T-helper 2 cell treated with Interferon-gamma antibody and Interleukin-4, amounts not matched to agents 5 μg/mL and 100 μg/mL, for 36 hours (primary cell): Measurements from ENCODE around the gene SLC25A31.
A peak's percentile ranks its signal among the peaks of the same experiment; 100 is the strongest.

Experiments used
- DNase-seq: peaks from one replicate; pipeline ENCODE4 v3.0.0; 2021; ENCODE audit warnings: low spot score
- H3K27ac Mint-ChIP-seq: one replicate; pipeline ENCODE4 v1.8.0; 2021; ENCODE audit warnings: mild to moderate bottlenecking, mixed read lengths
- H3K27me3 Mint-ChIP-seq: one replicate; pipeline ENCODE4 v1.8.0; 2021; ENCODE audit warnings: low read depth, mixed read lengths
- H3K36me3 Mint-ChIP-seq: one replicate; pipeline ENCODE4 v1.8.0; 2021; ENCODE audit warnings: low read depth, mixed read lengths
- H3K4me1 Mint-ChIP-seq: one replicate; pipeline ENCODE4 v1.8.0; 2021; ENCODE audit warnings: low read depth, mixed read lengths
- H3K4me3 Mint-ChIP-seq: one replicate; pipeline ENCODE4 v1.8.0; 2022; ENCODE audit warnings: mild to moderate bottlenecking, moderate library complexity, mixed read lengths
- H3K9me3 Mint-ChIP-seq: one replicate; pipeline ENCODE4 v1.8.0; 2021; ENCODE audit warnings: mixed read lengths

SLC25A31 gene

DNA sequence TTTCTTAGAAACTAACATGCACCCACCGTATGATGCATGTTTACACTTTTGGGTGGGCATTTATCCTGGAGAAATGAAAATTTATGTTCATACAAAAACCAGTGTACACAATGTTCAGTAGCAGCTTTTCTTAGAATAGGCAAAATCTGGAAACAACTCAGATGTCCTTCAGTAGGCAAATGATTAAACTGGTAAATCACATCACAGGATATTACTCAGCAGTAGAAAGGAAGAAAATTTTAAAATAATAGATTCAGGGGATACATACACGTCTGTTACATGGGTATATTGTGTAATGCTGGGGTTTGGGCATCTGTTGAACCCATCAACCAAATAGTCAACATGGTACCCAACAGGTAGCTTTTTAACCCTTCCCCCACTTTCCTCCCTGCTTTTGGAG is 26.7 kb downstream of the SLC25A31 start:
- H3K4me3 Mint-ChIP-seq, result no peak overlapping the region
- H3K4me1 Mint-ChIP-seq, result no peaks in the 10 kb centered on the region
- H3K36me3 Mint-ChIP-seq, result no peaks in the 10 kb centered on the region
- H3K27ac Mint-ChIP-seq, result no peak overlapping the region
- DNase-seq, result no peak
- H3K27me3 Mint-ChIP-seq, result no peaks in the 10 kb centered on the region
- no peaks in the 10 kb centered on the region for H3K9me3 Mint-ChIP-seq

GRCh38 chr4:127759228-127759820 is 29.1 kb downstream of the SLC25A31 start:
- H3K9me3 Mint-ChIP-seq, result no peaks in the 10 kb centered on the region
- H3K27ac Mint-ChIP-seq, result no peak overlapping the region
- H3K27me3 Mint-ChIP-seq, result no peaks in the 10 kb centered on the region
- H3K4me1 Mint-ChIP-seq, result no peaks in the 10 kb centered on the region
- no peak for DNase-seq
- H3K36me3 Mint-ChIP-seq, result no peaks in the 10 kb centered on the region
- H3K4me3 Mint-ChIP-seq, result no peak overlapping the region

DNA sequence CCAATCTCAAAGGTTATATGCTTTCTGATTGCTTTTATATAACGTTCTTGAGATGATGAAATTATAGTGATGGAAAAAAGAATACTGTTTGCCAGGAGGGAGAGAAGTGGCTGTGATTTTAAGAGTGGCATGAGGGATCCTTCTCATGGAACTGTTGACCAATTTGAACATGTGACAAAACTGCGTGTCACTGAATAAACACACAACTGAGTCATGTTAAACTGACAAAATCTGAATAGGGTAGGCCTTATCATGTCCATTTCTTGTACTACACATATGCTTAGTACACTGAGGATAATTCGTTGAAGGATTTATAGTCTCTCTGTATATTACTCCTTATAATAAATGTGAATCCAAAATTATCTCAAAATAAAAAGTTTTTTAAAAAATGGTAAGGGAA is 29.7 kb downstream of the SLC25A31 start:
- no peak for DNase-seq
- no peaks in the 10 kb centered on the region for H3K36me3 Mint-ChIP-seq
- no peaks in the 10 kb centered on the region for H3K9me3 Mint-ChIP-seq
- peaks cover under 1% of the 10 kb centered on the region for H3K27me3 Mint-ChIP-seq
- no peak overlapping the region for H3K27ac Mint-ChIP-seq
- no peak overlapping the region for H3K4me3 Mint-ChIP-seq
- no peaks in the 10 kb centered on the region for H3K4me1 Mint-ChIP-seq

DNA sequence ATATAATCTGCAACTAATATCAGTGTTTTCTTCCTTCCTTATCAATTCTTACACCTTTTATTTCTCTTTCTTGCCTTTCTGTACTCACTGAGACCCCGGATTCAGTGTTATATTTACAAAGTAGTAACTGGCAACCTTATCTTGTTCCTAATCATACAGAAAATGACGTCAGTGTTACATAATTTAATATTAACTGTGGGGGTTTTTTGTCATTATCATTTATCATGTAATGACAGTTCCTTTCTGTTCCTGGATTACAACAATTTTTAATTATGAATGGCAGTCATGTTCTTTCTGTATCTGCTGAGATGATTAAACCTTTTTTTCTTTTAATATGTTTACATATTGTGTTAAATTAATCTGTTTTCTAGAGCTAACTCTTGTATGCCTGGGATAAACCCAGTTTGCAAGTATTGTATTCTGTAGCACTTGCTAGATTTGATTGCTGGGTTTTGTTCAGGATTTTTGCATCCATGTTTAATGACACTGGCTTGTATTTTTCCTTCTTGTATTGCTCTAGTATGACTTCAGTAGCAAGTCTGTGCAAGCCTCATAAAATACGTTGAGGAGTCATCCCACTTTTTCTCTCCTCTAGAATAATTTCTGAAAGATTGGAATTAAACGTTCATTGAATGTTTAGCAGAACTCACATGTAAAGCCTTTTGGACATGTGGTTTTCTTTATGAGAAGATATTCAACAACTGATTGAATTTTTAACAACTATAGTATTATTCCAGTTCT is 41.5 kb downstream of the SLC25A31 start:
- Mint-ChIP-seq H3K4me3 (no peak overlapping the region), H3K27me3 (peaks cover 33% of the 10 kb centered on the region), H3K9me3 (no peaks in the 10 kb centered on the region), H3K27ac (no peak overlapping the region), H3K36me3 (no peaks in the 10 kb centered on the region), H3K4me1 (peaks cover 6% of the 10 kb centered on the region)
- DNase-seq, result no peak

- H3K4me1 Mint-ChIP-seq, result peaks cover 6% of the 10 kb centered on the region
- H3K4me3 Mint-ChIP-seq, result no peak overlapping the region
- H3K27me3 Mint-ChIP-seq, result peaks cover 41% of the 10 kb centered on the region
- DNase-seq, result no peak
- H3K9me3 Mint-ChIP-seq, result no peaks in the 10 kb centered on the region
- no peak overlapping the region for H3K27ac Mint-ChIP-seq
- no peaks in the 10 kb centered on the region for H3K36me3 Mint-ChIP-seq
These were observed 42.8 kb downstream of the SLC25A31 start for GRCh38 chr4:127772769-127773671.

DNA sequence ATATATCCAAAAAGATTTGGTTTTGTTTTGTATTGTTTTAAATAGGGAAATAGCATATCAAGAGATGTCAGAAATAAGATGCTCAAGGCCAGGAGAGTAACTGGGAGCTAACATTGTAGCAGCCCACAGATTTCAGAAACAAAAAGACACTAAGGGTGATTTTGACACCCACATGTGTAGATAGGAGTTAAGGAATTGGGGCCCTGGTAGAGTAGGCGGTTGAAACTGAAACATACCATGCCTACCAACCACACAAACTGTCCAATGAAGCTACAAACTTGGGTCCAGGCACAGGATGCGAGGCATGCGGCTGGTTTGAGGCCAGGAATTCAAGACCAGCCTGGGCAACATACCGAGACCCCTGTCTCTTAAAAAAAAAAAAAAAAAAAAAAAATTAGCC is 45.6 kb downstream of the SLC25A31 start:
- H3K4me3 Mint-ChIP-seq, result no peak overlapping the region
- no peaks in the 10 kb centered on the region for H3K36me3 Mint-ChIP-seq
- no peak overlapping the region for H3K27ac Mint-ChIP-seq
- no peak for DNase-seq
- H3K4me1 Mint-ChIP-seq, result peaks cover 6% of the 10 kb centered on the region
- H3K9me3 Mint-ChIP-seq, result no peaks in the 10 kb centered on the region
- H3K27me3 Mint-ChIP-seq, result peaks cover 57% of the 10 kb centered on the region

- no peaks in the 10 kb centered on the region for H3K9me3 Mint-ChIP-seq
- no peak overlapping the region for H3K4me3 Mint-ChIP-seq
- H3K27ac Mint-ChIP-seq, result no peak overlapping the region
- H3K36me3 Mint-ChIP-seq, result peaks cover 1% of the 10 kb centered on the region
- H3K4me1 Mint-ChIP-seq, result peaks cover 11% of the 10 kb centered on the region
- no peak for DNase-seq
- peaks cover 61% of the 10 kb centered on the region for H3K27me3 Mint-ChIP-seq
These were observed 46.4 kb downstream of the SLC25A31 start for GRCh38 chr4:127776620-127777019.

DNA sequence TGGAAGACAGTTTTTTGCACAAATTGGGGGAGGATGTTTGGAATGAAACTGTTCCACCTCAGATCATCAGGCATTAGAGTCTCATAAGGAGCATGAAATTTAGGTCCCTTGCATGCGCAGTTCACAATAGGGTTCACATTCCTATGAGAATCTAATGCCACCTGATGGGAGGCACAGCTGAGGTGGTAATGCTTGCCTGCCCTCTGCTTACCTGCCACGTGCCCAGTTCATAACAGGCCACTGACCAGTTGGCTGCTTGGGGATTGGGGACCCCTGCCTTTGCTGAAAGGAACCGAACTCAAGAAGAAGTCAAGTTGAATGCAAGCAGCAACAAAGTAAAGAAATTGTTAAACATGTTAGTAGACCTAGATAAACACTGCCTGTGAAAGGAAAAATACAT is 47.3 kb downstream of the SLC25A31 start:
- H3K27ac Mint-ChIP-seq, result no peak overlapping the region
- H3K9me3 Mint-ChIP-seq, result no peaks in the 10 kb centered on the region
- H3K27me3 Mint-ChIP-seq, result peaks cover 63% of the 10 kb centered on the region
- H3K4me1 Mint-ChIP-seq, result peaks cover 13% of the 10 kb centered on the region
- peaks cover 1% of the 10 kb centered on the region for H3K36me3 Mint-ChIP-seq
- no peak overlapping the region for H3K4me3 Mint-ChIP-seq
- no peak for DNase-seq

DNA sequence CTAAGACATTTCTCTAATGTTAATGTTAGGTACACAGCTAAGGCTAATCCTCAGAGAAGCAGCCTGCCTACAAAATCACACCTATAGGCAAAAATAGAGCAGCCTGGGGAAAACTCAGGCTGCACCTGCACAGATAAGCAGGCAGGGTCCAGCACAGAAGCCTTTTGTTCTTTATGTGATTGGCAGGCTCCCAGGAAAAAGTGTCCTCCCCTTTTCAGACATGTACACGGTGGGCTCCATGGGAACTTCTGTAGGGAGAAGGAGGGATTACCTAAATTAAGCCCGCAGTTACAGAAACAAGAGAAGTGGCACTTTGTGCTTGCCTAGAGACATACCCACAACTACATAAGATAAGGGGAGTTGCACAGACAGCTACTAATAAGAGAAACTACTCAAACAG is 47.9 kb downstream of the SLC25A31 start:
- Mint-ChIP-seq H3K36me3 (peaks cover 1% of the 10 kb centered on the region), H3K4me1 (peaks cover 19% of the 10 kb centered on the region), H3K4me3 (no peak overlapping the region), H3K9me3 (no peaks in the 10 kb centered on the region), H3K27me3 (peaks cover 67% of the 10 kb centered on the region), H3K27ac (no peak overlapping the region)
- DNase-seq, result no peak

DNA sequence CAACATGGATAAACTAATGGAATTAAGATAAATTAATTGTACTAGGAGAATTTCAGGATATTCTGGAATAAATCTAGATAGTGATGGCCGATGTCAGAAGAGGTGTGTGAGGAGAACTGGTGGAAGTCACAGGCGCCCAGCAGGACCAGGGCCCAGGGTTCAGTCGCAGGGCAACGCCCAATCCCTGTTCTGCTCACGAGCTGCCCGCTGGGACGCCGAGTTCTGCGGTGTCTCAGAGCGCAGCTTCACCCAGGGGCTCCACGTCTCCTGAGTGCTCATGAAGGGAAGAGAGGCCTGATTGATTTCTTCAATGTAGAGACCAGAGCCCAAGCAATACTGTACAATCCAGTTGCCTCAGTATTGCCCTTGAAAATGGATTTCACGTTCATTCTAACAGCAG is 50.4 kb downstream of the SLC25A31 start:
- Mint-ChIP-seq H3K27ac (no peak overlapping the region), H3K9me3 (no peaks in the 10 kb centered on the region), H3K4me1 (peaks cover 24% of the 10 kb centered on the region), H3K36me3 (peaks cover 1% of the 10 kb centered on the region), H3K4me3 (peak overlapping the region; percentile 77), H3K27me3 (peaks cover 76% of the 10 kb centered on the region)
- DNase-seq, result no peak

GRCh38 chr4:127781300-127782024 is 51.3 kb downstream of the SLC25A31 start:
- no peak overlapping the region for H3K27ac Mint-ChIP-seq
- no peaks in the 10 kb centered on the region for H3K9me3 Mint-ChIP-seq
- no peak for DNase-seq
- H3K4me1 Mint-ChIP-seq, result peaks cover 21% of the 10 kb centered on the region
- H3K27me3 Mint-ChIP-seq, result peaks cover 75% of the 10 kb centered on the region
- peak overlapping the region; percentile 92 for H3K4me3 Mint-ChIP-seq
- H3K36me3 Mint-ChIP-seq, result peaks cover 1% of the 10 kb centered on the region

DNA sequence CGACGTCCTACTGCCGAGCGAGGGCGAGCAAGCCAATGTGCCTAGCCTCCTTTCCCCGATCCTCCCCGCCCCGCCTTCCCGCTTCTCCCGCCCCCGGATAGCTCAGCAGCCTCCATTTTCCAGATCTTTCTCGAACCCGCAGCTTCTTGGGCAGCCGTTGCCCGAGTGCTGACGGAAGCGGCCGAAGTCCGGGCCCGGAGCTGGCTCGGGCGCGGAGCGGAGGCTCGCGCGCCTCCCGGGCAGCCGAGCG is 51.8 kb downstream of the SLC25A31 start:
- Mint-ChIP-seq H3K27ac (no peak overlapping the region), H3K36me3 (peaks cover 1% of the 10 kb centered on the region), H3K27me3 (peaks cover 74% of the 10 kb centered on the region), H3K9me3 (no peaks in the 10 kb centered on the region), H3K4me3 (peak overlapping the region; percentile 92), H3K4me1 (peaks cover 21% of the 10 kb centered on the region)
- DNase-seq, result peak; percentile 80

GRCh38 chr4:127782275-127783025 is 52.2 kb downstream of the SLC25A31 start, which contains the start of gene HSPA4L:
Gene HSPA4L (plus strand): TSS chr4:127782322. CDS start chr4:127782551, 229 bp downstream.
- Mint-ChIP-seq H3K9me3 (no peaks in the 10 kb centered on the region), H3K4me1 (peaks cover 21% of the 10 kb centered on the region)

More at GRCh38 chr4:127782275-127783025, 52.2 kb downstream of the SLC25A31 start, which contains the start of gene HSPA4L:
- Mint-ChIP-seq H3K4me3 (peak within 1 kb of the TSS; percentile 92), H3K36me3 (peaks cover 1% of the 10 kb centered on the region), H3K27me3 (peaks cover 72% of the 10 kb centered on the region), H3K27ac (peak within 1 kb of the TSS; percentile 69)
- DNase-seq, result peak; percentile 59
